CD4-positive, alpha-beta T cell treated with Interleukin-17A for 1 hour (primary cell): ENCODE results near the gene HSD17B10.
"Not testable (repeated sequence)": the region's sequence is repeated elsewhere in the genome, so short reads cannot be mapped to it uniquely, and the experiment has no call there.

Experiments used
- DNase-seq: peaks from one replicate; pipeline ENCODE4 v3.0.0-alpha.2; 2020

Gene HSD17B10

GRCh38 chrX:53433651-53434639, at the start of gene HSD17B10:
Gene HSD17B10, minus strand, starts transcription at chrX:53434370. Its CDS starts 25 bp downstream, at chrX:53434345.
- peak; percentile 88 for DNase-seq

- DNase-seq: no peak
These were observed 49.2 kb upstream of the HSD17B10 start for GRCh38 chrX:53483416-53483815.

GRCh38 chrX:53481816-53482465, 47.8 kb upstream of the HSD17B10 start:
- DNase-seq: peak; percentile 59

GRCh38 chrX:53481093-53481492, 46.9 kb upstream of the HSD17B10 start:
- no peak for DNase-seq

GRCh38 chrX:53479301-53479700, 45.1 kb upstream of the HSD17B10 start:
- DNase-seq: no peak

GRCh38 chrX:53476371-53476770, 42.2 kb upstream of the HSD17B10 start:
- DNase-seq: no peak

- no peak for DNase-seq
These were observed 40.5 kb upstream of the HSD17B10 start for GRCh38 chrX:53474707-53475106.

- no peak for DNase-seq
These were observed 37.2 kb upstream of the HSD17B10 start for GRCh38 chrX:53471346-53471745.

- not testable (repeated sequence) for DNase-seq
These were observed 34.5 kb upstream of the HSD17B10 start for GRCh38 chrX:53468659-53469058.

- DNase-seq: no peak
These were observed 23.9 kb upstream of the HSD17B10 start for GRCh38 chrX:53458082-53458481.

- no peak for DNase-seq
These were observed 22.1 kb upstream of the HSD17B10 start for GRCh38 chrX:53456254-53456653.

GRCh38 chrX:53452812-53453211, 18.6 kb upstream of the HSD17B10 start:
- DNase-seq: no peak

- DNase-seq: no peak
These were observed 15.5 kb upstream of the HSD17B10 start for GRCh38 chrX:53449632-53450031.

GRCh38 chrX:53447441-53447840, 13.3 kb upstream of the HSD17B10 start:
- DNase-seq: no peak

- DNase-seq: peak; percentile 53
These were observed 11.8 kb upstream of the HSD17B10 start for GRCh38 chrX:53445977-53446376.

GRCh38 chrX:53442322-53442631, 8.1 kb upstream of the HSD17B10 start:
- no peak for DNase-seq

GRCh38 chrX:53441531-53442321, 7.6 kb upstream of the HSD17B10 start:
- DNase-seq: peak; percentile 80

GRCh38 chrX:53440621-53441517, 6.7 kb upstream of the HSD17B10 start:
- DNase-seq: peak; percentile 12

- DNase-seq: no peak
These were observed 5.9 kb upstream of the HSD17B10 start for GRCh38 chrX:53440101-53440500.

GRCh38 chrX:53438832-53439230, 4.7 kb upstream of the HSD17B10 start:
- DNase-seq: no peak

- no peak for DNase-seq
These were observed 4.1 kb upstream of the HSD17B10 start for GRCh38 chrX:53438174-53438831.

GRCh38 chrX:53437206-53437605, 3.0 kb upstream of the HSD17B10 start:
- DNase-seq: no peak
